T-cell (primary cell): ENCODE results near the gene NDE1. TPM values are rescaled to one million over a fixed set of nuclear protein-coding genes. Genes with fewer than 3 reads are reported as not detected.
A peak's percentile ranks its signal among the peaks of the same experiment; 100 is the strongest.

Source experiments
- ATAC-seq, 4 experiments: fragments of 200-7000 bp in 3 of 4; fragments of 150-1000 bp in 1 of 4; cut with Tn5 transposase; replicated peaks in 1 of 4; 1 replicate in 3 of 4; 2 replicates in 1 of 4; pipeline ENCODE4 v1.10.0; 2021; ENCODE audit warnings: moderate library complexity in 3 of 4, mild to moderate bottlenecking in 2 of 4, moderate number of reproducible peaks in 1 of 4
- CTCF ChIA-PET, 2 donors: fragments of 300-600 bp; sonication (Branson Sonifier 250); formaldehyde crosslinking; loops; one replicate each; lab custom pipeline; 2022; ENCODE audit warnings: antibody characterized with exemption in 2 of 2; lab: Charles Lee
- POLR2A ChIA-PET, 2 donors: fragments of 300-600 bp; sonication (Branson Sonifier 250); formaldehyde crosslinking; loops; one replicate each; lab custom pipeline; 2022; ENCODE audit warnings: antibody characterized with exemption in 2 of 2; lab: Charles Lee
- DNase-seq, 35 experiments: peaks; one replicate each; pipeline versions ENCODE4 v3.0.0 to v3.0.0-alpha.2; 2013 to 2023
- H3K27ac ChIP-seq: one replicate; pipeline ENCODE4 v1.5.1; 2013; ENCODE audit warnings: low read length
- H3K27me3 ChIP-seq, 2 experiments: replicated peaks in 1 of 2; 1 replicate in 1 of 2; 2 replicates in 1 of 2; pipeline versions ENCODE4 v1.6.1 to v1.7.0; 2013; ENCODE audit warnings: low read length in 1 of 2, mixed read lengths in 1 of 2; ENCODE audit not compliant: control insufficient read depth in 2 of 2, insufficient read depth in 2 of 2; ENCODE audit errors: extremely low read depth in 1 of 2
- H3K36me3 ChIP-seq, 2 donors: 1 replicate in 1 of 2; 2 replicates in 1 of 2; pipeline versions ENCODE4 v1.6.1 to v1.7.0; 2013; ENCODE audit warnings: low read length in 1 of 2; ENCODE audit not compliant: control insufficient read depth in 2 of 2, insufficient read depth in 1 of 2; ENCODE audit errors: extremely low read depth in 1 of 2
- H3K4me1 ChIP-seq, 2 experiments: 1 replicate in 1 of 2; 2 replicates in 1 of 2; pipeline versions ENCODE4 v1.6.1 to v1.7.0; 2013; ENCODE audit warnings: low read length in 2 of 2, mixed read lengths in 1 of 2; ENCODE audit not compliant: insufficient read depth in 2 of 2, control insufficient read depth in 1 of 2; ENCODE audit errors: extremely low read depth in 1 of 2
- H3K4me3 ChIP-seq, 2 donors: 1 replicate in 1 of 2; 2 replicates in 1 of 2; pipeline versions ENCODE4 v1.5.1 to v1.7.0; 2013; ENCODE audit warnings: mild to moderate bottlenecking in 2 of 2, low read length in 1 of 2, moderate library complexity in 1 of 2; ENCODE audit not compliant: control insufficient read depth in 1 of 2; ENCODE audit errors: extremely low read depth in 1 of 2
- H3K9me3 ChIP-seq: 2 replicates; pipeline ENCODE4 v1.7.0; 2013
- H3K27ac Mint-ChIP-seq, 2 donors: one replicate each; pipeline ENCODE4 v1.8.0; 2020 to 2021; ENCODE audit warnings: mild to moderate bottlenecking in 2 of 2, mixed read lengths in 2 of 2
- H3K27me3 Mint-ChIP-seq, 2 donors: one replicate each; pipeline ENCODE4 v1.8.0; 2021 to 2022; ENCODE audit warnings: mixed read lengths in 2 of 2
- H3K36me3 Mint-ChIP-seq: one replicate; pipeline ENCODE4 v1.8.0; 2021; ENCODE audit warnings: mixed read lengths
- H3K4me1 Mint-ChIP-seq, 3 donors: one replicate each; pipeline ENCODE4 v1.8.0; 2020 to 2022; ENCODE audit warnings: mixed read lengths in 3 of 3, mild to moderate bottlenecking in 1 of 3
- H3K4me3 Mint-ChIP-seq, 3 donors: one replicate each; pipeline ENCODE4 v1.8.0; 2020 to 2022; ENCODE audit warnings: mild to moderate bottlenecking in 3 of 3, mixed read lengths in 3 of 3, moderate library complexity in 3 of 3
- H3K9me3 Mint-ChIP-seq, 3 donors: one replicate each; pipeline ENCODE4 v1.8.0; 2020 to 2022; ENCODE audit warnings: mixed read lengths in 3 of 3
- WGBS: methylation state at CpG from one replicate; pipeline ENCODE4 v1.1.5; 2013; ENCODE audit warnings: missing lambda C conversion rate; ENCODE audit not compliant: insufficient coverage; 5-methylcytosine and 5-hydroxymethylcytosine counted together
- total RNA-seq, 35 experiments: library from RNA in 6 of 35; stranded (reverse) in 6 of 35; fragments of 120-200 nt in 1 of 35; gene quantifications; one replicate each; pipeline versions ENCODE4 v1.2.1 to v1.2.4 and lab custom pipeline; 2013 to 2026

NDE1 gene
- total RNA-seq, 5 donors from 2014 or later (not counting 1 experiment from before 2014, with no cell fraction given) = 90.8 to 110 (median 103) TPM

GRCh38 chr16:15752717-15753488 is 102.9 kb downstream of the NDE1 start:
- Mint-ChIP-seq H3K36me3 (peaks cover 15% of the 10 kb centered on the region), H3K4me3 (no peak overlapping the region), H3K27ac (no peak overlapping the region), H3K27me3 (no peaks in the 10 kb centered on the region), H3K9me3 (no peaks in the 10 kb centered on the region), H3K4me1 (peaks cover 0 to 9% (median 0%) of the 10 kb centered on the region in 3 donors)
- ChIA-PET CTCF (no interaction called here), POLR2A (no interaction called here)
- H3K27me3 ChIP-seq = peaks cover 0 to 9% of the 10 kb centered on the region in 2 experiments
- no peak overlapping the region for H3K27ac ChIP-seq
- no peak for ATAC-seq
- peaks cover 0 to 9% of the 10 kb centered on the region in 2 experiments for H3K4me1 ChIP-seq
- H3K9me3 ChIP-seq = no peaks in the 10 kb centered on the region
- peaks cover 0 to 4% of the 10 kb centered on the region in 2 donors for H3K36me3 ChIP-seq
- H3K4me3 ChIP-seq = no peak overlapping the region
- 86% methylated on average over 11 of the region's 12 CpGs for WGBS
- no peak for DNase-seq

DNA sequence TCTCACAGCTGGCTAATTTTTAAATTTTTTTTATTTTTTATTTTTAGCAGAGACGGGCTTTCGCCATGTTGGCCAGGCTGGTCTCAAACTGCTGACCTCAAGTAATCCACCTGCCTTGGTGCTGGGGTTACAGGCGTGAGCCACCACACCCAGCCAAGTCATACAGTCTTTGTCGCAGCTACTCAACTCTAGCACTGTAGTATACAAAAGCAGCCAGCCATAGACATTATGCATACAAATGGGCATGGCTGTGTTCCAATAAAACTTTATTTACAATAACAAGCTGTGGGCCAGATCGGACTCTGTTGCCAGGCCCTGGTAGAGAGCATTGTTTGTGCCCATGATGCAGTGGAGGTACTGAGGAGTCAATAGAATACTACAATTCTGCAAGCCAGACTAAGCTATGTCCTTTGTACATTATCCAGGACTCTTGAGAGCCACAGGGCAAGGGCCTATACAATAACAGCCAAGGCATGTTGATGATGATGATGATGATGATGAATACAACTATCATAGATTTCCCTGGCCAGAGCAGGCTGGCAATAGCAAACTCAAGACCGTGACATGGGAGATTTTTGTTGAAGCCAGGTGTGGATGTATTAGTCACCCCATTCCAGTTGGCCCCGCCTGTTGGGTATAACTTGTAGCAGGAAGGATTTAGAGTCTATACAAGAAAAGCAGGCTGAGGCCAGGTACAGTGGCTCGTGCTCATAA is 104.9 kb downstream of the NDE1 start:
- DNase-seq = no peak
- Histone ChIP-seq H3K27ac (no peak overlapping the region), H3K27me3 (peaks cover 0 to 17% of the 10 kb centered on the region in 2 experiments), H3K4me1 (peaks cover 0 to 14% of the 10 kb centered on the region in 2 experiments), H3K9me3 (no peaks in the 10 kb centered on the region), H3K36me3 (no peaks in the 10 kb centered on the region), H3K4me3 (no peak overlapping the region)
- POLR2A ChIA-PET = no interaction called here
- no peaks in the 10 kb centered on the region for H3K36me3 Mint-ChIP-seq
- H3K27ac Mint-ChIP-seq = no peak overlapping the region
- peaks cover 2 to 11% (median 2%) of the 10 kb centered on the region in 3 donors for H3K4me1 Mint-ChIP-seq
- peaks cover under 1 to 3% of the 10 kb centered on the region in 2 donors for H3K27me3 Mint-ChIP-seq
- no peak overlapping the region for H3K4me3 Mint-ChIP-seq
- H3K9me3 Mint-ChIP-seq = no peaks in the 10 kb centered on the region
- 94% methylated on average over 4 of the region's 8 CpGs for WGBS
- CTCF ChIA-PET = no interaction called here
- ATAC-seq = no peak

DNA sequence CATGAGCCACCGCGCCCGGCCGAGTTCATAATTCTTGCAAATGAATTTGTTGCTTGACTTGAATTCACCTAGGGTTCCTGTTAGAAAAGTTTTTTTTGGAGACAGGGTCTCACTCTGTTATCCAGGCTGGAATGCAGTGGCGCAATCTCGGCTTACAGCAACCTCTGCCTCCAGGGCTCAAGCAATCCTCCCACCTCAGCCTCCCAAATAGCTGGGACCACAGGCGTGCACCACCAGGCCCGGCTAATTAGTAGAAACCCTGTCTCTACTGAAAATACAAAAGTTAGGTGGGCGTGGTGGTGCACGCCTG is 107.0 kb downstream of the NDE1 start:
- no peak for DNase-seq
- WGBS = 92% methylated on average over 5 of the region's 10 CpGs
- ChIA-PET POLR2A (no interaction called here), CTCF (interaction anchor here in 1 of 2 donors (0.7 to 0.9 kb wide), 2 partner anchors 20 to 23 kb away, joined by 9 read pairs; no protein-coding TSS in a partner anchor)
- Histone ChIP-seq H3K36me3 (no peaks in the 10 kb centered on the region), H3K27ac (no peak overlapping the region), H3K4me1 (peaks cover 0 to 14% of the 10 kb centered on the region in 2 experiments), H3K27me3 (peaks cover 0 to 19% of the 10 kb centered on the region in 2 experiments), H3K9me3 (no peaks in the 10 kb centered on the region), H3K4me3 (no peak overlapping the region)
- no peak overlapping the region for H3K27ac Mint-ChIP-seq
- peaks cover 2 to 11% (median 6%) of the 10 kb centered on the region in 3 donors for H3K4me1 Mint-ChIP-seq
- no peak overlapping the region for H3K4me3 Mint-ChIP-seq
- peaks cover 8 to 12% of the 10 kb centered on the region in 2 donors for H3K27me3 Mint-ChIP-seq
- no peaks in the 10 kb centered on the region for H3K36me3 Mint-ChIP-seq
- no peaks in the 10 kb centered on the region for H3K9me3 Mint-ChIP-seq
- ATAC-seq = no peak

DNA sequence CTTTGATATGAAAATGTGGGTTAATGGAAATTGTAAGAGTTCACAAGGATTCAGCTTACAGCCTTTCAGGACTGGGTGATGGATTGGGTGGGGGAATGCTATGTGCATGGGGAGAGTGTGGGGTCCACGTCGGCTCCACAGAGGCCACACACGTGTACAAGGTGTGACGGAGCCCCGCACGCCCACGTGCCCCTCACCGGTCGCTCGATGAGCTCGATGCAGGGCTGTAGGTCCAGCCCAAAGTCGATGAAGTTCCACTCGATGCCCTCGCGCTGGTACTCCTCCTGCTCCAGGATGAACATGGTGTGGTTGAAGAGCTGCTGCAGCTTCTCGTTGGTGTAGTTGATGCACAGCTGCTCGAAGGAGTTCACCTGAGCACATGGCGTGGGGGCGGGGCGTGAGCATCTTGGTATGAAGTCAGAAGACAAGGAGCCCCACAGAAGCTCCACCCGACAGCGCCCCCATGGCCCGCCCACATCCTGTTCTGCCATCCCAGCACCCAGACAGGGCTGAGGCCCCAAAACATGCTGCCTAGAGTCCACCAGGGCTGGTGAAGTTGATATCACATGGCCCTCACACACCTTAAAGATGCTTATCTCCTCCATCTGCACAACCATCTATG is 107.7 kb downstream of the NDE1 start:
- 80% methylated on average over 22 of the region's 23 CpGs for WGBS
- ChIA-PET POLR2A (no interaction called here), CTCF (interaction anchor here in 1 of 2 donors (0.6 to 0.7 kb wide), 2 partner anchors 19 to 284 kb away, joined by 3 to 4 read pairs; no protein-coding TSS in a partner anchor)
- H3K4me3 ChIP-seq = no peak overlapping the region
- peaks cover 0 to 14% of the 10 kb centered on the region in 2 experiments for H3K4me1 ChIP-seq
- H3K9me3 ChIP-seq = no peaks in the 10 kb centered on the region
- Mint-ChIP-seq H3K4me3 (no peak overlapping the region), H3K9me3 (no peaks in the 10 kb centered on the region), H3K4me1 (peaks cover 2 to 11% (median 6%) of the 10 kb centered on the region in 3 donors), H3K27ac (no peak overlapping the region), H3K27me3 (peaks cover 12 to 18% of the 10 kb centered on the region in 2 donors), H3K36me3 (no peaks in the 10 kb centered on the region)
- ATAC-seq (no peak), DNase-seq (peak in 16 of 35 experiments; percentile 2 to 28 (median 10))
- H3K27me3 ChIP-seq = peaks cover 0 to 24% of the 10 kb centered on the region in 2 experiments
- no peaks in the 10 kb centered on the region for H3K36me3 ChIP-seq
- no peak overlapping the region for H3K27ac ChIP-seq

GRCh38 chr16:15759070-15759469 is 109.0 kb downstream of the NDE1 start:
- no peak for DNase-seq
- Mint-ChIP-seq H3K4me1 (peaks cover 2 to 11% (median 6%) of the 10 kb centered on the region in 3 donors), H3K27me3 (peaks cover 12 to 19% of the 10 kb centered on the region in 2 donors), H3K36me3 (no peaks in the 10 kb centered on the region), H3K9me3 (no peaks in the 10 kb centered on the region), H3K4me3 (no peak overlapping the region), H3K27ac (no peak overlapping the region)
- Histone ChIP-seq H3K27ac (no peak overlapping the region), H3K9me3 (no peaks in the 10 kb centered on the region), H3K36me3 (no peaks in the 10 kb centered on the region), H3K4me3 (no peak overlapping the region), H3K27me3 (peaks cover 0 to 28% of the 10 kb centered on the region in 2 experiments), H3K4me1 (peaks cover 0 to 14% of the 10 kb centered on the region in 2 experiments)
- CTCF ChIA-PET = interaction anchor here (0.7 kb wide), 2 partner anchors 113 to 286 kb away, joined by 4 read pairs; no protein-coding TSS in a partner anchor
- ATAC-seq = no peak
- no CpG with 5 or more reads among the region's 4 CpGs for WGBS
- POLR2A ChIA-PET = interaction anchor here (0.6 kb wide), 2 partner anchors 129 to 239 kb away, joined by 3 to 9 read pairs; partner anchors contain the start of gene CEP20 (in 1 of the 2)

- H3K9me3 Mint-ChIP-seq = no peaks in the 10 kb centered on the region
- peaks cover 14 to 24% of the 10 kb centered on the region in 2 donors for H3K27me3 Mint-ChIP-seq
- ATAC-seq (no peak), DNase-seq (no peak)
- Histone ChIP-seq H3K27me3 (peaks cover 0 to 30% of the 10 kb centered on the region in 2 experiments), H3K9me3 (no peaks in the 10 kb centered on the region), H3K36me3 (no peaks in the 10 kb centered on the region), H3K4me3 (no peak overlapping the region), H3K27ac (no peak overlapping the region), H3K4me1 (peaks cover 0 to 14% of the 10 kb centered on the region in 2 experiments)
- H3K4me1 Mint-ChIP-seq = peaks cover 2 to 11% (median 6%) of the 10 kb centered on the region in 3 donors
- WGBS = 81% methylated on average over 1 of the region's 1 CpG
- POLR2A ChIA-PET = no interaction called here
- H3K4me3 Mint-ChIP-seq = no peak overlapping the region
- CTCF ChIA-PET = no interaction called here
- no peaks in the 10 kb centered on the region for H3K36me3 Mint-ChIP-seq
- H3K27ac Mint-ChIP-seq = no peak overlapping the region
Observed at GRCh38 chr16:15760129-15760528, 110.1 kb downstream of the NDE1 start.
